IMR-90 (cell line): ENCODE results near the gene HHLA2. TPM values are rescaled to one million over a fixed set of nuclear protein-coding genes. Genes with fewer than 3 reads are reported as not detected.

Source experiments
- ATAC-seq: fragments of 200-7000 bp; cut with Tn5 transposase; 2 replicates; pipeline ENCODE4 v1.9.1; 2020; ENCODE audit warnings: low read depth, mild to moderate bottlenecking, moderate library complexity
- BruUV-seq: library from RNA; stranded (reverse); fragments of 400-500 nt; replicated peaks from 2 replicates; lab custom pipeline; 2021; lab: Mats Ljungman, UMichigan
- CTCF ChIA-PET: fragments of 300-600 bp; formaldehyde crosslinking; extraction: SDS; loops from one replicate; lab custom pipeline; 2021; ENCODE audit warnings: antibody characterized with exemption; lab: Yijun Ruan, JAX
- POLR2A ChIA-PET: fragments of 300-600 bp; sonication (Branson Sonifier 250); formaldehyde crosslinking; loops from one replicate; lab custom pipeline; 2022; ENCODE audit warnings: antibody characterized with exemption; ENCODE audit not compliant: unreplicated experiment; lab: Charles Lee
- DNase-seq: peaks from one replicate; pipeline ENCODE4 v3.0.0; 2013
- H2AFZ ChIP-seq: replicated peaks from 2 replicates; pipeline ENCODE3; 2013; ENCODE audit warnings: low read length, mild to moderate bottlenecking; ENCODE audit not compliant: poor library complexity
- H2AK5ac ChIP-seq: 2 replicates; pipeline ENCODE4 v1.6.1; 2013; ENCODE audit warnings: low read depth, low read length, inconsistent platforms
- H2AK9ac ChIP-seq: replicated peaks from 2 replicates; pipeline ENCODE3; 2013; ENCODE audit warnings: mild to moderate bottlenecking, low read depth, low read length, moderate library complexity; ENCODE audit not compliant: poor library complexity
- H2BK120ac ChIP-seq: 2 replicates; pipeline ENCODE4 v1.6.1; 2013; ENCODE audit warnings: low read depth, low read length, inconsistent platforms
- H2BK15ac ChIP-seq: 3 replicates; pipeline ENCODE4 v1.6.1; 2013; ENCODE audit warnings: low read depth, low read length, inconsistent platforms
- H2BK20ac ChIP-seq: 2 replicates; pipeline ENCODE4 v1.6.1; 2013; ENCODE audit warnings: low read depth, mild to moderate bottlenecking, inconsistent platforms, low read length, moderate library complexity
- H2BK5ac ChIP-seq: 2 replicates; pipeline ENCODE4 v1.6.1; 2013; ENCODE audit warnings: mild to moderate bottlenecking, low read depth, low read length, inconsistent platforms; ENCODE audit not compliant: poor library complexity, severe bottlenecking
- H3K14ac ChIP-seq: replicated peaks from 2 replicates; pipeline ENCODE4 v1.6.1; 2013; ENCODE audit warnings: low read depth, low read length, inconsistent platforms
- H3K18ac ChIP-seq: 2 replicates; pipeline ENCODE4 v1.6.1; 2013; ENCODE audit warnings: low read depth, low read length, control low read depth
- H3K23ac ChIP-seq: 2 replicates; pipeline ENCODE4 v1.6.1; 2013; ENCODE audit warnings: low read depth, low read length, inconsistent platforms
- H3K27ac ChIP-seq: 2 replicates; pipeline ENCODE4 v1.5.1; 2013; ENCODE audit warnings: mild to moderate bottlenecking, control low read depth, low read length; ENCODE audit not compliant: insufficient read depth
- H3K27me3 ChIP-seq: 2 replicates; pipeline ENCODE4 v1.6.1; 2013; ENCODE audit warnings: low read length; ENCODE audit not compliant: control insufficient read depth, insufficient read depth
- H3K36me3 ChIP-seq: 2 replicates; pipeline ENCODE4 v1.6.1; 2013; ENCODE audit warnings: low read length, mixed read lengths; ENCODE audit not compliant: control insufficient read depth, insufficient read depth
- H3K4ac ChIP-seq: 2 replicates; pipeline ENCODE4 v1.6.1; 2013; ENCODE audit warnings: low read depth, low read length, inconsistent platforms
- H3K4me1 ChIP-seq: 2 replicates; pipeline ENCODE4 v1.6.1; 2013; ENCODE audit warnings: low read length, mixed read lengths; ENCODE audit not compliant: control insufficient read depth, insufficient read depth
- H3K4me2 ChIP-seq: 2 replicates; pipeline ENCODE4 v1.6.1; 2013; ENCODE audit warnings: low read depth, mild to moderate bottlenecking, control low read depth, low read length, moderate library complexity
- H3K4me3 ChIP-seq: 2 replicates; pipeline ENCODE4 v1.5.1; 2013; ENCODE audit warnings: low read depth, mild to moderate bottlenecking, control low read depth, low read length, moderate library complexity; ENCODE audit not compliant: insufficient read depth
- H3K56ac ChIP-seq: 2 replicates; pipeline ENCODE4 v1.6.1; 2013; ENCODE audit warnings: low read length, inconsistent platforms; ENCODE audit not compliant: insufficient read depth; ENCODE audit errors: extremely low read depth
- H3K79me1 ChIP-seq, 2 experiments: 2 replicates each; pipeline ENCODE4 v1.6.1; 2013; ENCODE audit warnings: low read length in 2 of 2, inconsistent platforms in 1 of 2, low read depth in 1 of 2
- H3K9ac ChIP-seq: 2 replicates; pipeline ENCODE4 v1.6.1; 2013; ENCODE audit warnings: low read depth, low read length, control low read depth
- H3K9me1 ChIP-seq: 2 replicates; pipeline ENCODE4 v1.6.1; 2013; ENCODE audit warnings: low read length, inconsistent platforms; ENCODE audit not compliant: insufficient read depth
- H3K9me3 ChIP-seq: 2 replicates; pipeline ENCODE4 v1.6.1; 2013; ENCODE audit warnings: low read length; ENCODE audit not compliant: control insufficient read depth, insufficient read depth
- H4K20me1 ChIP-seq: 2 replicates; pipeline ENCODE4 v1.6.1; 2013; ENCODE audit warnings: low read length, inconsistent platforms; ENCODE audit not compliant: insufficient read depth
- H4K5ac ChIP-seq: 2 replicates; pipeline ENCODE4 v1.6.1; 2013; ENCODE audit warnings: mild to moderate bottlenecking, low read depth, low read length, control low read depth
- H4K8ac ChIP-seq, 2 experiments: 2 replicates each; pipeline ENCODE4 v1.6.1; 2013; ENCODE audit warnings: low read depth in 2 of 2, low read length in 2 of 2, control low read depth in 1 of 2, inconsistent platforms in 1 of 2
- H4K91ac ChIP-seq: 2 replicates; pipeline ENCODE4 v1.6.1; 2013; ENCODE audit warnings: low read depth, low read length, inconsistent platforms; ENCODE audit not compliant: insufficient read depth
- BHLHE40 ChIP-seq: fragments of 150-350 bp; IDR thresholded peaks from 2 replicates; pipeline ENCODE4 v1.6.1; 2016; ENCODE audit warnings: mild to moderate bottlenecking, low read depth, low read length
- CHD1 ChIP-seq: IDR thresholded peaks from 2 replicates; pipeline ENCODE4 v1.6.1; 2012; ENCODE audit warnings: low read depth, low read length, improper control_type of control experiment
- FOS ChIP-seq: fragments of 150-350 bp; IDR thresholded peaks from 2 replicates; pipeline ENCODE4 v1.6.1; 2016; ENCODE audit warnings: low read depth, low read length
- MAZ ChIP-seq: IDR thresholded peaks from 2 replicates; pipeline ENCODE4 v1.6.1; 2012; ENCODE audit warnings: low read depth, mild to moderate bottlenecking, low read length, improper control_type of control experiment, moderate library complexity, borderline replicate concordance
- RCOR1 ChIP-seq: IDR thresholded peaks from 2 replicates; pipeline ENCODE4 v1.6.1; 2012; ENCODE audit warnings: mild to moderate bottlenecking, low read length, improper control_type of control experiment; ENCODE audit not compliant: insufficient replicate concordance
- RFX5 ChIP-seq: IDR thresholded peaks from 2 replicates; pipeline ENCODE4 v1.8.0; 2012; ENCODE audit warnings: low read depth, mild to moderate bottlenecking, low read length, moderate library complexity
- SMC3 ChIP-seq: fragments of 150-350 bp; IDR thresholded peaks from 2 replicates; pipeline ENCODE4 v1.6.1; 2016; ENCODE audit warnings: low read depth, mild to moderate bottlenecking, antibody characterized with exemption, low read length, moderate library complexity
- WGBS, 2 experiments: methylation state at CpG; one replicate each; pipeline versions ENCODE4 v1.1.5 to v1.1.7; 2013; ENCODE audit warnings: missing lambda C conversion rate in 2 of 2; ENCODE audit not compliant: insufficient read length in 1 of 2; ENCODE audit errors: extremely low coverage in 2 of 2; 5-methylcytosine and 5-hydroxymethylcytosine counted together
- dilution Hi-C: fragments of 300-500 bp; cut with HindIII; formaldehyde crosslinking; loops from one replicate; pipeline ENCODE4 v1.14.3; 2018; ENCODE audit warnings: low sequenced_read_pairs; ENCODE audit not compliant: unreplicated experiment
- in situ Hi-C: fragments of 300-500 bp; cut with MboI; formaldehyde crosslinking; loops from 3 replicates; pipeline ENCODE4 v1.14.3; 2019; ENCODE audit warnings: low sequenced_read_pairs, inconsistent platforms, mixed read lengths
- intact Hi-C: fragments of 100-400 bp; cut with micrococcal nuclease; formaldehyde crosslinking; loops from 2 replicates; pipeline ENCODE4 v1.10.0; 2022
- polyA plus RNA-seq, 3 experiments: library from polyadenylated mRNA; depleted of rRNA; stranded (reverse); fragments of >200 nt; gene quantifications; 2 replicates each; pipeline ENCODE4 v1.2.3, GENCODE V29; 2012; ENCODE audit warnings: low replicate concordance in 1 of 3
- total RNA-seq: library from RNA; depleted of rRNA; stranded (reverse); fragments of >200 nt; gene quantifications from 2 replicates; pipeline ENCODE4 v1.2.3, GENCODE V29; 2012

Gene HHLA2
- total and polyA plus RNA-seq, 2 of the 4 experiments (the other 2 are of a cell fraction), result not detected

DNA sequence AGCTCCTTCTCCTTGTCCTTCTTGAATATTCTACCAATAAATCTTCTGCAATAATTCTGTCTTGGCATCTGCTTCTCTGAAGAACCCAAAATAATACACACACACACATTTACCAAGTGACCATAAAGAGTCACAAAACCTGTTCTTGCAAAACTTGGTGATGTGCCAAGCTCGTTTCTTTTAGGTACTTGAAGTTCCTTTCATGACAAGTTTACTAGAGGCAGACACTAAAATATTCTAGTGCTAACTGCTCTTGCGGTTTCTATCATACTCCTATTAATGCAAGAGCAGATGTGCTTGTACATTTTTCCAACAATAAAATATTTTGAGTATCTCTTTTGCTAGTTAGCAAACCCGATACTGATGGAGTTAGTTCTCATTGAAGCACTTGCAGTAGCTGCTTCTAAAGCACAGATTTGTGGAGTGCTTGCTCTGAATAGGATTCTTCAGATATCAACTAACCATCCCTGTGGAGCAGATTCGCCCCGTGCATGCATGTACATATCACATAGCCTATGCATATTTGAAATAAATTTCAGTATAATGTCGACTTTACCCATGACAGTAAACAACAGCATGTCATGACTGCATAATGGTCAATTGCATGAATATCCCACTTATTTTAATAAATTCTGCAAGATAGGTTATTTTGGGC lies 23.2 kb downstream of the HHLA2 start:
- Histone ChIP-seq H4K91ac (no peak overlapping the region), H3K9ac (no peak overlapping the region), H2AK9ac (no peak overlapping the region), H2BK15ac (no peak overlapping the region), H2BK20ac (no peak overlapping the region), H3K27me3 (peaks cover 3% of the 10 kb centered on the region; the same call in 1 of the 2 replicates), H3K4me3 (no peak overlapping the region), H2AK5ac (no peak overlapping the region), H3K27ac (no peak overlapping the region), H4K20me1 (no peaks in the 10 kb centered on the region), H3K79me1 (no peaks in the 10 kb centered on the region), H4K5ac (no peak overlapping the region), H3K4me1 (no peaks in the 10 kb centered on the region), H2BK120ac (no peak overlapping the region), H3K23ac (no peak overlapping the region), H3K4ac (no peak overlapping the region), H3K36me3 (no peaks in the 10 kb centered on the region), H3K18ac (no peak overlapping the region), H3K4me2 (no peak overlapping the region), H3K56ac (no peak overlapping the region), H2AFZ (no peak overlapping the region), H3K9me3 (no peaks in the 10 kb centered on the region), H3K9me1 (no peaks in the 10 kb centered on the region), H2BK5ac (no peak overlapping the region), H4K8ac (no peak overlapping the region), H3K14ac (no peak overlapping the region)
- CTCF ChIA-PET, result no interaction called here
- ATAC-seq, result no peak
- in situ Hi-C loops (no loop called here), intact Hi-C loops (no loop called here), dilution Hi-C loops (no loop called here)
- POLR2A ChIA-PET, result no interaction called here
- DNase-seq, result no peak
- TF ChIP-seq MAZ (no peak), CHD1 (no peak), RFX5 (no peak), FOS (no peak), SMC3 (no peak), RCOR1 (no peak), BHLHE40 (no peak)
- no TSS peak for BruUV-seq
- no CpG with 5 or more reads among the region's 6 CpGs for WGBS, 2 experiments
